ENCODE measurements around the gene ASB10.

The ASB10 gene
- total RNA-seq = 0 reads per million in 3 experiments

- DNase-seq = no peak
These were observed at the start of gene ASB10 for GRCh38 chr7:151186640-151187408. Gene ASB10 (minus strand): TSS chr7:151187250. CDS start chr7:151187130, 120 bp downstream.

- no peak for DNase-seq
These were observed 49.4 kb upstream of the ASB10 start for GRCh38 chr7:151236406-151236805.

- DNase-seq = no peak
These were observed 48.2 kb upstream of the ASB10 start for GRCh38 chr7:151235091-151235787.

- DNase-seq = no peak
These were observed 46.8 kb upstream of the ASB10 start for GRCh38 chr7:151233804-151234203.

GRCh38 chr7:151232917-151233701, 46.1 kb upstream of the ASB10 start:
- DNase-seq = peak; percentile 56

- peak; percentile 85 for DNase-seq
These were observed 45.3 kb upstream of the ASB10 start, which contains the start of gene CHPF2 for GRCh38 chr7:151232091-151232916. Gene CHPF2 (plus strand): TSS chr7:151232483. CDS start chr7:151234012, 1,529 bp downstream.

GRCh38 chr7:151231080-151231479, 44.0 kb upstream of the ASB10 start:
- DNase-seq = no peak

- no peak for DNase-seq
These were observed 42.2 kb upstream of the ASB10 start for GRCh38 chr7:151229249-151229648.

GRCh38 chr7:151228024-151228866, 41.2 kb upstream of the ASB10 start:
- no peak for DNase-seq

GRCh38 chr7:151226875-151227782, 40.1 kb upstream of the ASB10 start, which contains the start of gene ABCF2:
Gene ABCF2 (minus strand): TSS chr7:151227205. CDS start chr7:151226458, 747 bp downstream.
- peak; percentile 95 for DNase-seq

- no peak for DNase-seq
These were observed 39.5 kb upstream of the ASB10 start for GRCh38 chr7:151226560-151226874.

GRCh38 chr7:151225948-151226510, 39.0 kb upstream of the ASB10 start:
- DNase-seq = no peak

GRCh38 chr7:151223728-151224127, 36.7 kb upstream of the ASB10 start:
- DNase-seq = no peak

- DNase-seq = no peak
These were observed 31.1 kb upstream of the ASB10 start for GRCh38 chr7:151218170-151218569.

- no peak for DNase-seq
These were observed 28.3 kb upstream of the ASB10 start for GRCh38 chr7:151215396-151215795.

GRCh38 chr7:151213826-151214225, 26.8 kb upstream of the ASB10 start:
- DNase-seq = no peak

- DNase-seq = no peak
These were observed 25.6 kb upstream of the ASB10 start for GRCh38 chr7:151212626-151213025.

GRCh38 chr7:151211155-151211772, 24.2 kb upstream of the ASB10 start:
- no peak for DNase-seq

- no peak for DNase-seq
These were observed 23.2 kb upstream of the ASB10 start, which contains the start of gene H2BK1 for GRCh38 chr7:151210087-151210854. Gene H2BK1 (minus strand): TSS chr7:151210488. CDS start chr7:151210318, 170 bp downstream.

All from central memory CD4-positive, alpha-beta T cell (primary cell).